SKM-1 treated with dmso at 0.1 percent for 144 hours (cell line): Measurements from ENCODE around the gene OR51A4.
"Not testable (repeated sequence)": the region's sequence is repeated elsewhere in the genome, so short reads cannot be mapped to it uniquely, and the experiment has no call there.

Experiments
- DNase-seq: peaks from one replicate; lab custom pipeline; 2025; ENCODE audit not compliant: unreplicated experiment; lab: John Stamatoyannopoulos, UW

Gene OR51A4

GRCh38 chr11:4947505-4947904 is at the start of gene OR51A4:
Gene OR51A4, minus strand, starts transcription at chr11:4947605. Its CDS starts 505 bp downstream, at chr11:4947100.
- no peak for DNase-seq

GRCh38 chr11:4994551-4994950 is 47.1 kb upstream of the OR51A4 start, which contains the start of gene OR51L1:
Gene OR51L1, plus strand, starts transcription at chr11:4994851. Its CDS starts 4,132 bp downstream, at chr11:4998983.
- DNase-seq = no peak

- DNase-seq = no peak
Observed at GRCh38 chr11:4991060-4991459, 43.7 kb upstream of the OR51A4 start.

- DNase-seq = no peak
Observed at GRCh38 chr11:4983841-4984240, 36.4 kb upstream of the OR51A4 start.

GRCh38 chr11:4982678-4983077 is 35.3 kb upstream of the OR51A4 start:
- DNase-seq = no peak

- no peak for DNase-seq
Observed at GRCh38 chr11:4979036-4979435, 31.6 kb upstream of the OR51A4 start.

- no peak for DNase-seq
Observed at GRCh38 chr11:4975436-4975835, 28.0 kb upstream of the OR51A4 start.

- DNase-seq = no peak
Observed at GRCh38 chr11:4962816-4963215, 15.4 kb upstream of the OR51A4 start.

- no peak for DNase-seq
Observed at GRCh38 chr11:4960877-4961276, 13.5 kb upstream of the OR51A4 start.

- no peak for DNase-seq
Observed at GRCh38 chr11:4957396-4957795, 10.0 kb upstream of the OR51A4 start.

- DNase-seq = not testable (repeated sequence)
Observed at GRCh38 chr11:4955613-4956012, 8.2 kb upstream of the OR51A4 start, which contains the start of gene OR51A2. Gene OR51A2, minus strand, starts transcription at chr11:4955713. Its CDS starts 0 bp downstream, at chr11:4955713.

GRCh38 chr11:4936745-4937144 is 10.7 kb downstream of the OR51A4 start:
- DNase-seq = no peak

- DNase-seq = no peak
Observed at GRCh38 chr11:4932751-4933150, 14.7 kb downstream of the OR51A4 start.

- no peak for DNase-seq
Observed at GRCh38 chr11:4926608-4927007, 20.8 kb downstream of the OR51A4 start.

- DNase-seq = no peak
Observed at GRCh38 chr11:4924239-4924638, 23.2 kb downstream of the OR51A4 start, which contains the start of gene OR51G1. Gene OR51G1, minus strand, starts transcription at chr11:4924339. Its CDS starts 0 bp downstream, at chr11:4924339.

- no peak for DNase-seq
Observed at GRCh38 chr11:4922304-4922703, 25.1 kb downstream of the OR51A4 start.

GRCh38 chr11:4921796-4922195 is 25.6 kb downstream of the OR51A4 start:
- DNase-seq = no peak

GRCh38 chr11:4919250-4919649 is 28.2 kb downstream of the OR51A4 start, which contains the start of gene OR51G2:
Gene OR51G2, minus strand, starts transcription at chr11:4919350. Its CDS starts 3,687 bp downstream, at chr11:4915663.
- no peak for DNase-seq

GRCh38 chr11:4916581-4916980 is 30.8 kb downstream of the OR51A4 start:
- DNase-seq = no peak

- no peak for DNase-seq
Observed at GRCh38 chr11:4903484-4903883, 43.9 kb downstream of the OR51A4 start, which contains the start of gene OR51A7. Gene OR51A7, plus strand, starts transcription at chr11:4903783. Its CDS starts 3,587 bp downstream, at chr11:4907370.
